ENCODE data around the gene SLC16A10. TPM values are rescaled to one million over a fixed set of nuclear protein-coding genes. Genes with fewer than 3 reads are reported as not detected.
"Not testable (repeated sequence)": the region's sequence is repeated elsewhere in the genome, so short reads cannot be mapped to it uniquely, and the experiment has no call there.

SLC16A10 gene
- total RNA-seq, 2 donors from 2014 or later: 24.4 to 32.4 TPM

DNA sequence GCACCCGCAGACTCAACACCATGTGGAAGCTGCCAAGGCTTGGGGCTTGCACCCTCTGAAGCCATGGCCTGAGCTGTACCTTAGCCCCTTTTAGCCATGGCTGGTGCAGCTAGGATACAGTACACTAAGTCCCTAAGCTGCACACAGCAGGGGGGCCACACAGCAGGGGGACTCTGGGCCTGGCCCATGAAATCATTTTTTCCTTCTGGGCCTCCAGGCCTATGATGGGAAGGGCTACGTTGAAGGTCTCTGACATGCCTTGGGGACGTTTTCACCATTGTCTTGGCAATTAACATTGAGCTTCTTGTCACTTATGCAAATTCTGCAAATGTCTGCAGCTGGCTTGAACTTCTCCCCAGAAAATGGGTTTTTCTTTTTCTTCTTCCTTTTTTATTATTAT, 103.3 kb downstream of the SLC16A10 start:
- DNase-seq (ENCODE audit: low spot score) (no peak), ATAC-seq (ENCODE audit: insufficient number of reproducible peaks, low FRiP score, low read depth) (no peak)
- TF ChIP-seq, protein P1, sequence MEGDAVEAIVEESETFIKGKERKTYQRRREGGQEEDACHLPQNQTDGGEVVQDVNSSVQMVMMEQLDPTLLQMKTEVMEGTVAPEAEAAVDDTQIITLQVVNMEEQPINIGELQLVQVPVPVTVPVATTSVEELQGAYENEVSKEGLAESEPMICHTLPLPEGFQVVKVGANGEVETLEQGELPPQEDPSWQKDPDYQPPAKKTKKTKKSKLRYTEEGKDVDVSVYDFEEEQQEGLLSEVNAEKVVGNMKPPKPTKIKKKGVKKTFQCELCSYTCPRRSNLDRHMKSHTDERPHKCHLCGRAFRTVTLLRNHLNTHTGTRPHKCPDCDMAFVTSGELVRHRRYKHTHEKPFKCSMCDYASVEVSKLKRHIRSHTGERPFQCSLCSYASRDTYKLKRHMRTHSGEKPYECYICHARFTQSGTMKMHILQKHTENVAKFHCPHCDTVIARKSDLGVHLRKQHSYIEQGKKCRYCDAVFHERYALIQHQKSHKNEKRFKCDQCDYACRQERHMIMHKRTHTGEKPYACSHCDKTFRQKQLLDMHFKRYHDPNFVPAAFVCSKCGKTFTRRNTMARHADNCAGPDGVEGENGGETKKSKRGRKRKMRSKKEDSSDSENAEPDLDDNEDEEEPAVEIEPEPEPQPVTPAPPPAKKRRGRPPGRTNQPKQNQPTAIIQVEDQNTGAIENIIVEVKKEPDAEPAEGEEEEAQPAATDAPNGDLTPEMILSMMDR (IDR thresholded peaks at IDR 0.05): no peak
- no peaks in the 10 kb centered on the region for H3K36me3 ChIP-seq
- H3K27ac ChIP-seq: no peak overlapping the region
- no peaks in the 10 kb centered on the region for H3K27me3 ChIP-seq (replicated peaks; ENCODE audit: insufficient read depth)
- no peaks in the 10 kb centered on the region for H3K4me1 ChIP-seq (ENCODE audit: control insufficient read depth in 1 of 2, low read depth in 2 of 2)
- H3K4me3 ChIP-seq: no peak overlapping the region
- H3K9me3 ChIP-seq: no peaks in the 10 kb centered on the region

DNA sequence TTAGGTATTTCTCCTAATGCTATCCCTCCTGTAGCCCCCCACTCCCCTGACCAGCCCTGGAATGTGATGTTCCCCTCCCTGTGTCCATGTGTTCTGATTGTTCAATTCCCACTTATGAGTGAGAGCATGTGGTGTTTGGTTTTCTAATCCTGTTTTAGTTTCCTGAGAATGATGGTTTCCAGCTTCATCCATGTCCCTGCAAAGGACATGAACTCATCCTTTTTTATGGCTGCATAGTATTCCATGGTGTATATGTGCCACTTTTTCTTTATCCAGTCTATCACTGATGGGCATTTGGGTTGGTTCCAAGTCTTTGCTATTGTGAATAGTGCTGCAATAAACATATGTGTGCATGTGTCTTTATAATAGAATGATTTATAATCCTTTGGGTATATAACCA, 103.8 kb downstream of the SLC16A10 start:
- H3K27me3 ChIP-seq (replicated peaks; ENCODE audit: insufficient read depth); DNase-seq (ENCODE audit: low spot score); H3K4me3 ChIP-seq; H3K9me3 ChIP-seq; H3K36me3 ChIP-seq; H3K27ac ChIP-seq; H3K4me1 ChIP-seq (ENCODE audit: control insufficient read depth in 1 of 2, low read depth in 2 of 2); ATAC-seq (ENCODE audit: insufficient number of reproducible peaks, low FRiP score, low read depth): not testable (repeated sequence)

DNA sequence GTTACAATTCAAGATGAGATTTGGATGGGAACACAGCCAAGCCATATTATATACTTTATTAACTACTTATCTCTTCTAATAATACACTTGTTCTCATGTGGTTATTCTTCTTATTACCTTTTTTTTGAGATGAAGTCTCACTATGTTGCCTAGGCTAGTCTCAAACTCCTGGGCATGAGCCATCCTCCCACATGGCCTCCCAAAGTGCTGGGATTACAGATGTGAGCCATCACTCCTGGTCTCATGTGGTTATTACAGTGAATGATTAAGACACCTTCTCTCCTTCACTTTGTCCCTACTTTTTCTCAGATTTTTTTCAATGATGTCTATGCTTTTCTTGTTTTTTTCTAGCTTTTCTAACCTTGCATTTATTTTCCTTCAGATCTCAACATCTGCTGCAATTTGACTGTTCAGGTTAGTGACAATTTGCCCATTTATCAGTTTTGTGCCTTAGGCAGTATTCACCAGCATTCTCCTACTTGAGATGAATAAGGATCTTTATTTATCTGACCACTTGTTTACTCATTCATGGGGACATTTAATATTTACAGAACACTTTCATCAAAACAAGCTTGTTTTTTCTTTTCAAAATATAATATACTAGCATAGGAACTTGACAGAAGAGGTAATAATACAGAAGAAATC, 105.7 kb downstream of the SLC16A10 start:
- H3K9me3 ChIP-seq: no peaks in the 10 kb centered on the region
- H3K4me3 ChIP-seq: no peak overlapping the region
- no peak overlapping the region for H3K27ac ChIP-seq
- no peak for ATAC-seq (ENCODE audit: insufficient number of reproducible peaks, low FRiP score, low read depth)
- H3K36me3 ChIP-seq: no peaks in the 10 kb centered on the region
- DNase-seq (ENCODE audit: low spot score): no peak
- TF ChIP-seq, protein P1 (IDR thresholded peaks at IDR 0.05): no peak
- no peaks in the 10 kb centered on the region for H3K4me1 ChIP-seq (ENCODE audit: control insufficient read depth in 1 of 2, low read depth in 2 of 2)
- no peaks in the 10 kb centered on the region for H3K27me3 ChIP-seq (replicated peaks; ENCODE audit: insufficient read depth)

DNA sequence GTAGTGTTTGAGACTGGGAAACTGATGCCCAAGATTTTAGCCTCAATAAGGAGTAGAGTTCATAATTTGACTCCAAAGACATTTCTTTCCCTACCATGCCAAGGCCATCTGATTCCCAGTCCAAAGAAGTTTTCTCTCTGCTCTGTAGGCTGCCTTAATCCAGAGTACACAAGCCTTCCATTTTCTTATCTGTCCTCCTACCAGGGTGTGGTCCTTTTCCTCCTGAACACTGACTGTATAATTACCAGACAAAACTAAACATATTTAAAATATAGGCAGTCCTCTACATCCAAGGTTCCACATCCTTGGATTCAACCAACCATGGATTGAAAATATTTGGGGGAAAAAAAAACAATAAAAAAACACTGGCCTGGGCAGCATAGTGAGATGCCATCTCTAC, 108.4 kb downstream of the SLC16A10 start:
- Histone ChIP-seq H3K27me3 (replicated peaks; ENCODE audit: insufficient read depth) (no peaks in the 10 kb centered on the region), H3K27ac (no peak overlapping the region), H3K4me3 (no peak overlapping the region), H3K4me1 (ENCODE audit: control insufficient read depth in 1 of 2, low read depth in 2 of 2) (no peaks in the 10 kb centered on the region), H3K36me3 (no peaks in the 10 kb centered on the region), H3K9me3 (no peaks in the 10 kb centered on the region)
- TF ChIP-seq, protein P1 (IDR thresholded peaks at IDR 0.05): no peak
- DNase-seq (ENCODE audit: low spot score): no peak
- ATAC-seq (ENCODE audit: insufficient number of reproducible peaks, low FRiP score, low read depth): no peak

DNA sequence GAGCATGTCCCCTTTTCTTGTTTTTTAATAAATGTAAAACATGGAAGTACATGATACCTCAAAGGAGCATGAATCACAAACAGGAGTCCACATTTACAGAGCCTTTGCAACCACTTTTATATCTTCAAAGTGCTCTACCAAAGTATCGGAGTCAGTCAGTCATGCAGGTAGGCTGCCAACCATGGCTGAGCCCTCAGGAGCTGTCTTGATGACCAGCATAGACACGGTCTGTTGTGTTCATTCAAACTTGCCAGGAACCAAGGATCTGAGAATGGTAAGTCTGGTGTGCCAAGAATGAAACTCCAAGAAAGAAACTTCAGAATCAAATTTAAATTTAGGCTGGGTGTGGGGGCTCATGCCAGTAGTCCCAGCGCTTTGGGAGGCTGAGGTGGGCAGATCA, 111.5 kb downstream of the SLC16A10 start:
- ATAC-seq (ENCODE audit: insufficient number of reproducible peaks, low FRiP score, low read depth): no peak
- TF ChIP-seq, protein P1 (IDR thresholded peaks at IDR 0.05): no peak

DNA sequence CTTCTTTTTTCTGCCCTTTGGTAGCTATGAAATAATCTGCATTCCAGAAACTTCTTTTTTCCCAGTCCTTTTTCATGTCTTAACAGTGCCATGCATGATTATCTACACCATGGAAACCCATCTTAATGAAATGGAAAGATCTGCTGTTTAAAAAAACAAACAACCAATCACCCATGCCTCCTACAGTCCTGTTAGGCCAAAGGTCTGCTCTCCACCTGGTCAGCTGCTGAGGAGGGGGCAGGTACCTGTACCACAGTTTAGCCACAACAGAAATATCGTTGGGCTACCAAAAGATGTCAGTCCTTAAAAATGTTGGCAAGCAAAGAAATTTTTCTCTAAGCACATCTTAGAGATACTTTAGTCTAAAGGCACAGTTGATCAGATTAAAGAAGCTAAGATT, 112.6 kb downstream of the SLC16A10 start:
- no peak overlapping the region for H3K27ac ChIP-seq
- H3K9me3 ChIP-seq: no peaks in the 10 kb centered on the region
- no peaks in the 10 kb centered on the region for H3K36me3 ChIP-seq
- DNase-seq (ENCODE audit: low spot score) (no peak), ATAC-seq (ENCODE audit: insufficient number of reproducible peaks, low FRiP score, low read depth) (no peak)
- no peaks in the 10 kb centered on the region for H3K27me3 ChIP-seq (replicated peaks; ENCODE audit: insufficient read depth)
- TF ChIP-seq, protein P1 (IDR thresholded peaks at IDR 0.05): no peak
- H3K4me1 ChIP-seq (ENCODE audit: control insufficient read depth in 1 of 2, low read depth in 2 of 2): peaks cover 8 to 11% of the 10 kb centered on the region in 2 donors
- H3K4me3 ChIP-seq: no peak overlapping the region

More for the DNA sequence above, 111.5 kb downstream of the SLC16A10 start:
- Histone ChIP-seq H3K27me3 (replicated peaks; ENCODE audit: insufficient read depth) (no peaks in the 10 kb centered on the region), H3K9me3 (no peaks in the 10 kb centered on the region), H3K4me3 (no peak overlapping the region), H3K36me3 (no peaks in the 10 kb centered on the region), H3K4me1 (ENCODE audit: control insufficient read depth in 1 of 2, low read depth in 2 of 2) (peaks cover under 1% of the 10 kb centered on the region in 2 donors), H3K27ac (no peak overlapping the region)
- no peak for DNase-seq (ENCODE audit: low spot score)

Measured in thoracic aorta (tissue), 2 donors.